ENCODE measurements around the gene PHF3.
"Not testable (repeated sequence)": the region's sequence is repeated elsewhere in the genome, so short reads cannot be mapped to it uniquely, and the experiment has no call there.

The PHF3 gene

GRCh38 chr6:63709148-63709547 is 73.5 kb downstream of the PHF3 start:
- DNase-seq: no peak

GRCh38 chr6:63713332-63713731 is 77.7 kb downstream of the PHF3 start:
- no peak for DNase-seq

- DNase-seq: no peak
Measured at GRCh38 chr6:63714091-63714490, 78.5 kb downstream of the PHF3 start.

GRCh38 chr6:63716169-63716568 is 80.6 kb downstream of the PHF3 start:
- DNase-seq: no peak

- no peak for DNase-seq
Measured at GRCh38 chr6:63721181-63721580, 85.6 kb downstream of the PHF3 start.

- DNase-seq: no peak
Measured at GRCh38 chr6:63724721-63725120, 89.1 kb downstream of the PHF3 start.

- no peak for DNase-seq
Measured at GRCh38 chr6:63730311-63730710, 94.7 kb downstream of the PHF3 start.

GRCh38 chr6:63731930-63732329 is 96.3 kb downstream of the PHF3 start:
- no peak for DNase-seq

GRCh38 chr6:63732336-63732735 is 96.7 kb downstream of the PHF3 start:
- no peak for DNase-seq

GRCh38 chr6:63734923-63735322 is 99.3 kb downstream of the PHF3 start:
- DNase-seq: no peak

GRCh38 chr6:63738190-63738589 is 102.6 kb downstream of the PHF3 start:
- DNase-seq: not testable (repeated sequence)

- DNase-seq: no peak
Measured at GRCh38 chr6:63739094-63739687, 103.6 kb downstream of the PHF3 start.

- DNase-seq: no peak
Measured at GRCh38 chr6:63740709-63741108, 105.1 kb downstream of the PHF3 start.

GRCh38 chr6:63742060-63742459 is 106.5 kb downstream of the PHF3 start:
- no peak for DNase-seq

- DNase-seq: no peak
Measured at GRCh38 chr6:63743691-63744090, 108.1 kb downstream of the PHF3 start.

- DNase-seq: no peak
Measured at GRCh38 chr6:63744810-63745209, 109.2 kb downstream of the PHF3 start.

GRCh38 chr6:63745784-63746183 is 110.2 kb downstream of the PHF3 start:
- DNase-seq: no peak

- DNase-seq: no peak
Measured at GRCh38 chr6:63750400-63750799, 114.8 kb downstream of the PHF3 start.

GRCh38 chr6:63757275-63757674 is 121.7 kb downstream of the PHF3 start:
- not testable (repeated sequence) for DNase-seq

- no peak for DNase-seq
Measured at GRCh38 chr6:63757826-63758225, 122.2 kb downstream of the PHF3 start.

- no peak for DNase-seq
Measured at GRCh38 chr6:63759605-63760105, 124.1 kb downstream of the PHF3 start.

- DNase-seq: no peak
Measured at GRCh38 chr6:63760199-63760598, 124.6 kb downstream of the PHF3 start.

GRCh38 chr6:63764318-63764916 is 128.8 kb downstream of the PHF3 start:
- peak; percentile 14 for DNase-seq
